Ishikawa (cell line): ENCODE measurements around the gene GATM.

Experiments
- CEBPB ChIP-seq: IDR thresholded peaks from 2 replicates; pipeline ENCODE4 v1.6.1; 2012
- CREB1 ChIP-seq: IDR thresholded peaks from 2 replicates; pipeline ENCODE4 v1.6.1; 2012; ENCODE audit warnings: low read depth
- EGR1 ChIP-seq: IDR thresholded peaks from 2 replicates; pipeline ENCODE4 v1.6.1; 2012
- EP300 ChIP-seq: IDR thresholded peaks from 2 replicates; pipeline ENCODE4 v1.6.1; 2012; ENCODE audit warnings: borderline replicate concordance
- FOXM1 ChIP-seq: IDR thresholded peaks from 2 replicates; pipeline ENCODE4 v1.6.1; 2012; ENCODE audit warnings: low read depth, borderline replicate concordance
- NFIC ChIP-seq: IDR thresholded peaks from 2 replicates; pipeline ENCODE4 v1.6.1; 2012
- RAD21 ChIP-seq: IDR thresholded peaks from 2 replicates; pipeline ENCODE4 v1.6.1; 2012; ENCODE audit warnings: low read depth
- TAF1 ChIP-seq: IDR thresholded peaks from 2 replicates; pipeline ENCODE4 v1.6.1; 2012; ENCODE audit warnings: low read depth, mild to moderate bottlenecking
- TCF12 ChIP-seq: IDR thresholded peaks from 2 replicates; pipeline ENCODE4 v1.6.1; 2012; ENCODE audit warnings: low read depth
- TEAD4 ChIP-seq: IDR thresholded peaks from 2 replicates; pipeline ENCODE4 v1.6.1; 2012
- YY1 ChIP-seq: IDR thresholded peaks from 2 replicates; pipeline ENCODE4 v1.6.1; 2012; ENCODE audit warnings: low read depth
- ZBTB7A ChIP-seq: IDR thresholded peaks from 2 replicates; pipeline ENCODE4 v1.6.1; 2012; ENCODE audit warnings: low read depth
- TF ChIP-seq, protein P1 (sequence below): IDR thresholded peaks from 2 replicates; pipeline ENCODE4 v1.6.1; 2012
- TF ChIP-seq, protein P2 (sequence below): IDR thresholded peaks from 2 replicates; pipeline ENCODE4 v1.6.1; 2012; ENCODE audit warnings: low read depth, mild to moderate bottlenecking
- TF ChIP-seq, protein P3 (sequence below): IDR thresholded peaks from 2 replicates; pipeline ENCODE4 v1.6.1; 2012

The GATM gene

DNA sequence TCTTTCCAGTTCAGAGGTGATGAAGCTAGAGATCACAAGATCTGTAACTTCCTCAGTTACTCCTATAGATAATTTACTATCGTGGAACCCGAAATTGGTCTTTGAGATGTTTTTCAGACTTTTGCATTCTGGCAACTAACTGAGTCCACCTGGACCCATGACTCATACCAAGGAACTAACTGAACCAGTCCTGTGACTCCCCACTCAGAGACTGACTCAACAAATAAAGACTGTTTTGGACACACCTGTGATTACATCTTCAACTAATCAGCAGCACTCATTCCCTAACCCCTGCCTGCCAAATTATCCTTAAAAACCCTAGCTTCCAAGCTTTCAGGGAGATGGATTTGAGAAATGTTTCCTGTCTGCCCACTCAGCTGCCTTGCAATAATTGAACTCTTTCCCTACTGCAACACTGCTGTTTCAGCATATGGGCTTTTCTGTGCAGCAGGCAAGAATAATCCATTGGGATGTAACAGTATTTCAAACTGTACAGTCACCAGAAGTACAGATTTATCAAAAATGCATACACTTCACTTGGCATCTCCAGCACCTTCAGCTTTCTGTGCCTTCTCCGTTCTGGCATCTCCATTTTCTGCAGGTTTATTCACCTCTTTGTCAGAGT lies 57.7 kb downstream of the GATM start:
- no peak for TF ChIP-seq EP300
- TF ChIP-seq EGR1: no peak
- no peak for TF ChIP-seq CEBPB
- no peak for TF ChIP-seq FOXM1
- TF ChIP-seq TAF1: no peak
- TF ChIP-seq, protein P1, sequence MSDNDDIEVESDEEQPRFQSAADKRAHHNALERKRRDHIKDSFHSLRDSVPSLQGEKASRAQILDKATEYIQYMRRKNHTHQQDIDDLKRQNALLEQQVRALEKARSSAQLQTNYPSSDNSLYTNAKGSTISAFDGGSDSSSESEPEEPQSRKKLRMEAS: no peak
- TF ChIP-seq, protein P2, sequence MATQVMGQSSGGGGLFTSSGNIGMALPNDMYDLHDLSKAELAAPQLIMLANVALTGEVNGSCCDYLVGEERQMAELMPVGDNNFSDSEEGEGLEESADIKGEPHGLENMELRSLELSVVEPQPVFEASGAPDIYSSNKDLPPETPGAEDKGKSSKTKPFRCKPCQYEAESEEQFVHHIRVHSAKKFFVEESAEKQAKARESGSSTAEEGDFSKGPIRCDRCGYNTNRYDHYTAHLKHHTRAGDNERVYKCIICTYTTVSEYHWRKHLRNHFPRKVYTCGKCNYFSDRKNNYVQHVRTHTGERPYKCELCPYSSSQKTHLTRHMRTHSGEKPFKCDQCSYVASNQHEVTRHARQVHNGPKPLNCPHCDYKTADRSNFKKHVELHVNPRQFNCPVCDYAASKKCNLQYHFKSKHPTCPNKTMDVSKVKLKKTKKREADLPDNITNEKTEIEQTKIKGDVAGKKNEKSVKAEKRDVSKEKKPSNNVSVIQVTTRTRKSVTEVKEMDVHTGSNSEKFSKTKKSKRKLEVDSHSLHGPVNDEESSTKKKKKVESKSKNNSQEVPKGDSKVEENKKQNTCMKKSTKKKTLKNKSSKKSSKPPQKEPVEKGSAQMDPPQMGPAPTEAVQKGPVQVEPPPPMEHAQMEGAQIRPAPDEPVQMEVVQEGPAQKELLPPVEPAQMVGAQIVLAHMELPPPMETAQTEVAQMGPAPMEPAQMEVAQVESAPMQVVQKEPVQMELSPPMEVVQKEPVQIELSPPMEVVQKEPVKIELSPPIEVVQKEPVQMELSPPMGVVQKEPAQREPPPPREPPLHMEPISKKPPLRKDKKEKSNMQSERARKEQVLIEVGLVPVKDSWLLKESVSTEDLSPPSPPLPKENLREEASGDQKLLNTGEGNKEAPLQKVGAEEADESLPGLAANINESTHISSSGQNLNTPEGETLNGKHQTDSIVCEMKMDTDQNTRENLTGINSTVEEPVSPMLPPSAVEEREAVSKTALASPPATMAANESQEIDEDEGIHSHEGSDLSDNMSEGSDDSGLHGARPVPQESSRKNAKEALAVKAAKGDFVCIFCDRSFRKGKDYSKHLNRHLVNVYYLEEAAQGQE: no peak

DNA sequence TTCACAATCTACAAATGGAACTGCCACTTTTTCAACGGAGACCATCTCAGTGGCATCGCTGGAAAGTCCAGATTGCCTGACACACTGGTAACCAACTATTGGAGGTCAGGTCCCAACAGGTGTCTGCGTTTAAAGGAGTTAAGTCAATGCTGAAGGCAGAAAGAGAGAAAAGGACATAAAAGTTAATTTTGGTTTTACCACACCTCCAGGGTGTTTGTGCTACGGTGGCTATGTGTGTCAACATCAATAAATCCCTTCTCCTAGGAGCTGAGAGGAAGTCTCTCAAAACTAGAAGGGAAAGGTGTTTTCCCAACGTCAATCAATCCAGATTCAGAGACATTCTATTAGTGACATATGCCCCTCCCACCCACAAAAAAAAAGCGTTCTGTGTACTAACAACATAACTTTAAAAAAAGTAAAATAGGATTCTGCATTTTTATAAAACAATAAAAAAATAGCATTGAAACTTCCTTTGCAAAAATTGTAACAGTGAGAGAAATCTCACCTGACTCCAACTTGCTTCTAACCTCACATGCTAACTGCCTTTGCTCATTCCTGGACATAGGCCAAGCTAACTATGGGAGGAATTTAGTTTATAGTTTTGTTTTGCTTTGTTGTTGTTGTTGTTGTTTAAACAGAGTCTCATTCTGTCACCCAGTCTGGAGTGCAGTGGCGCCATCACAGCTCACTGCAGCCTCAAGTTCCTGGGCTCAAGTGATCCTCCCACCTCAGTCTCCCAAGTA lies 58.7 kb downstream of the GATM start:
- TF ChIP-seq TAF1 (no peak), CEBPB (no peak), YY1 (no peak), TCF12 (no peak), TEAD4 (no peak), ZBTB7A (no peak), FOXM1 (no peak), EP300 (no peak), RAD21 (no peak)
- TF ChIP-seq, protein P3, sequence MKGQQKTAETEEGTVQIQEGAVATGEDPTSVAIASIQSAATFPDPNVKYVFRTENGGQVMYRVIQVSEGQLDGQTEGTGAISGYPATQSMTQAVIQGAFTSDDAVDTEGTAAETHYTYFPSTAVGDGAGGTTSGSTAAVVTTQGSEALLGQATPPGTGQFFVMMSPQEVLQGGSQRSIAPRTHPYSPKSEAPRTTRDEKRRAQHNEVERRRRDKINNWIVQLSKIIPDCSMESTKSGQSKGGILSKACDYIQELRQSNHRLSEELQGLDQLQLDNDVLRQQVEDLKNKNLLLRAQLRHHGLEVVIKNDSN: no peak
- TF ChIP-seq, protein P2: no peak

DNA sequence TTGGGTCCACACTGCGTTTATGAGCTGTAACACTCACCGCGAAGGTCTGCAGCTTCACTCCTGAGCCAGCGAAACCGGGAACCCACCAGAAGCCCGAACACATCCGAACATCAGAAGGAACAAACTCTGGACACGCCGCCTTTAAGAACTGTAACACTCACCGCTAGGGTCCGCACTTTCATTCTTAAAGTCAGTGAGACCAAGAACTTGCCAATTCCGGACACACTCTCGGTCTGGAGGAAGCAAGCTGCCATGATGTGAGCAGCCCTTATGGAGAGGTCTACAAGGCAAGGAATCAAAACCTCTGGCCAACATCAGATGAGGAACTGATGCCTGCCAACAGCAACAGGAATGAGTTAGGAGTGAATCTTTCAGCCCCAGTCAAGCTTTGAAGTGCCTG lies 63.4 kb downstream of the GATM start:
- TF ChIP-seq CEBPB (no peak), FOXM1 (no peak), TAF1 (no peak), EGR1 (no peak), TEAD4 (no peak), NFIC (no peak), YY1 (no peak), RAD21 (no peak), CREB1 (no peak), EP300 (no peak), ZBTB7A (no peak), TCF12 (no peak)
- TF ChIP-seq, protein P1: no peak
- TF ChIP-seq, protein P2: no peak
- TF ChIP-seq, protein P3: no peak
